ENCODE data around the gene VAMP2.

The VAMP2 gene, protein sequence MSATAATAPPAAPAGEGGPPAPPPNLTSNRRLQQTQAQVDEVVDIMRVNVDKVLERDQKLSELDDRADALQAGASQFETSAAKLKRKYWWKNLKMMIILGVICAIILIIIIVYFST
- total RNA-seq = 23.8 to 35.8 (median 32.2) reads per million in 4 experiments

- DNase-seq = peak; percentile 74
Observed at GRCh38 chr17:8162233-8162996, at the start of gene VAMP2. TSS of gene VAMP2 (minus strand) at chr17:8162948. CDS start at chr17:8162879, 69 bp downstream.

DNA sequence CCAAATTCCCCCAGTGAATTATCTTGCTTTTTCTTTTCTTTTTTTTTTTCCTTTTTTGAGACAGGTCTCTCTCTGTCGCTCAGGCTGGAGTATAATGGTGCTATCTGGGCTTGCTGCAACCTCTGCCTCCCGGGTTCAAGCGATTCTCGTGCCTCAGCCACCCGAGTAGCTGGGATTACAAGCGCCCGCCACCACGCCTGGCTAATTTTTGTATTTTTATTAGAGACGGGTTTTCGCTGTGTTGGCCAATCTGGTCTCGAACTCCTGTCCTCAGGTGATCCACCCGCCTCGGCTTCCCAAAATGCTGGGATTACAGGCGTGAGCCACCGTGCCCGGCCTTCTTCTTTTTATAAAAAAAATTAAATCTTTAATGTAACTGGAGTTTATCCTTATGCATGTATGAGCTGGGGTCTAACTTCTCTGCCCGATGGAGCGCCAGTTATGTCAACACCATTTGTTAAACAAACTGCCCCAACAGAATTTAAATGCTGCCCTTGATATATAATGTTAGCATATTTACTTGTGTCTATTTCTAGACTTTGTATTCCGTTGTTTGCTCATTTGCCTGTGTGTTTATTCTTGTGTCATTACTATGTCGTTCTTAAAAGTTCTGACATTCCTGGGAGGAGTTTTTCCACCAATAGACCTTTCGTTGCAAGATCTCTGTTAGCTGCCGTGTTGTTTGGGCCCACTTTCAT lies 48.2 kb upstream of the VAMP2 start:
- DNase-seq = no peak

DNA sequence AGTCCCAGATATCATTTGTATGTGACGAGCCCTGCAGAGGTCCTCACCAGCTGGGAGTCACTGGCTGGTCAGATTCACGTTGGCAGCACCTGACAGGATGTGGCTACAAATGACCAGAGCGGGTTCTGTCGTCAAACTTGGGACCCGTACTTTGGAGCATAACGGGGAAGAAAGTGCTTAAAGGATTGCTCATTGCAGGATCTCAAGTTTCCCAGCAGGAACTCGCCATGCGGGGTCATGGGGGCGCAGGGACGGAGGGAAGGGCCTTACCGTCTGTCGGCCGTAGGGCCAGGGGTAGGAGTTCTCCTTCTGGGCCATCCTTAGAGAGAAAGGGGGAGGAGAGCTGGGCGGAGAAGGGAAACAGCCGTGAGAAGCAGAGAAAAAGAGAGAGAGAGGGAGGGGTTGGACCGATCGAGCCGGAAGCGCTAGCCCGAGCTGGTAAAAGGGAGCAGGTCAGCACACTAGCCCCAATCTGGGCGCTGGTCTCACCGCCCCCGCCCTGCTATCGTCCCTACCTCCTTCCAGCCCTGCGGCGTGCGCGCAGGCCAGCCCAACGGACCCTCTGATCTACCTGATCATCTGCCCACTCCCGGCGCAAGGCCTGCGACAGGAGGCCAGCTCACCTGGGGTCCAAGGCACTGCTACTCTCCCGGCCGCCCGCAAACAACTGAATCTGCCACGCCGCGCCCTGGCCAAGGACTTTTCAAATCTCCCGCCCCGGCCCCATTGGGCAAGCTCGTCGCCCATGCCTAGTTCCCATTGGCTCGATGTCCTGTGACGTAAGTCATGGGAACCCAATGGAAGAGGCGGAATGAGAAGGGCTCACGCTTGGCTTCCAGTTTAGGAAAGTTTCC lies 47.4 kb upstream of the VAMP2 start, which contains the start of gene AURKB:
Gene AURKB, minus strand, starts transcription at position 669 of the 854 bp plus-strand sequence. Its CDS starts 351 bp downstream, at position 318.
- peak; percentile 91 for DNase-seq

GRCh38 chr17:8206536-8206935 lies 43.8 kb upstream of the VAMP2 start:
- DNase-seq = no peak

- no peak for DNase-seq
Observed at GRCh38 chr17:8204761-8205555, 42.2 kb upstream of the VAMP2 start.

DNA sequence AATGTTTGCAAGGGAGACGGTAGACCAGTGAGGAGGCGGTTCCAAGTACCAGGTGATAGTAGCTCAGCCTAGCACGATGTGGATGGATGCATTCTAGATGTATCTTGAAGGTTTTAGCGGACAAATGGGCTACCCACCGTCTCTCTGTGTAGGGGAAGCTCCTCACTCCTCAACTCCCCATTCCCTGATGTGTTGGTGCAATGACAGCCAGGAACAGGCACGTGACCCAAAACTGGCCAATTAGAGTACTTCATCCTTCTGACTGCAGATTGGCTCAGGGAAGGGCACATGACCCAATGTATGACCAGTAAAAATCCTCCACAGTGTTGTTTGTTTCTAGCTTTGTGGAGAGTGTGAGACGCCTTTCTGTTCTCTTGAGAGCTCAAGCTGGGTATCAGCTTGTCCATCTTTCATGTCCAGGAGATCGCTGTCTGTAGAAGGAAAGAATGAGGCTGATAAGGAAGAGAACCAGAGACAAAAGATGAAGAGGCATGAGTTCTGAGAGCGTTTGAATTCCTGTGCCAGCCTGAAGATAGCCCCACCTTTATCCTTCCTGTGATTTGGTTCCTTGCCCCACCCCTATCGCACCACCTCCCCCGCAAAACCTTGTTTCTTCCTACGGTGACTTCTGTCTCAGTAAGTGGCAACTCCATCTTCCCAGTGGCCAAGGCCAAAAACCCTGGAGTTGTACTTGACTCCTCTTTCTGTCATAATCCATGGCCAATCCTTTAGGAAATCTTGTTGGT lies 29.5 kb upstream of the VAMP2 start:
- peak; percentile 12 for DNase-seq

GRCh38 chr17:8190506-8190905 lies 27.8 kb upstream of the VAMP2 start:
- DNase-seq = no peak

- peak; percentile 91 for DNase-seq
Observed at GRCh38 chr17:8189711-8190477, 27.1 kb upstream of the VAMP2 start, which contains the start of gene BORCS6. TSS of gene BORCS6 (minus strand) at chr17:8190180. CDS start at chr17:8190140, 40 bp downstream.

DNA sequence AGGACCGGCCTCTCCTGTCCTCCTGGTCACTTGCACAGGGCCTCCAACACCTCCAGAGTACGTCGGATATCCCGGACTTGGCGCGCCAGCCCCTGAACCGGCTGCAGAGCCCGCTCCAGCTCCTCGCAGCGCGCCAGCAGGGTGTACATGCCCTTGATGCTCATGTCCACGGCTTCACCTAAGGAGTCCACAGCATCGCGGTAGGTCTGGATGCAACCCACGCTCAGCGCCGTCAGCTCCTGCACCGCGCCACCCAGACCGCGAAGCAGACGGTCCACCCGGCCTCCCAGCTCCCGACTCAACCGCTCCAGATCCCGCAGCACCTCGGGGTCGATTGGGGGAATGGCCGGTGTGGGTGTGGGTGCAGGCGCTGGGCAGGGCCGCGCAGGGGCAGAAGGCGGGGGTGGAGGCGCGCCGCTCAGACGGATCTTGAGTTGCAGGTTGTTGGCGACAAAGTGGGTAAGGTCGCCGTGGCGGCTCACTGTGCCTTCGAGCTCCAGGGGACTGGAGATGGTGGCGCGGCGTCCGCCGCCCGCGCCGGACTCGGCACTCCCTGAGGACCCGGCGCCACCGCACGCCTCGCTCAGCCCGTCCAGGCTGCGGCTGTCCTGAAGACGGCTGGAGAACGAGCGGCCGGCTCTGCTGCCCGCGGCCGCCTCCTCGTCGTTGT lies 26.4 kb upstream of the VAMP2 start:
- peak; percentile 20 for DNase-seq

GRCh38 chr17:8188263-8188839 lies 25.6 kb upstream of the VAMP2 start:
- DNase-seq = peak; percentile 11

DNA sequence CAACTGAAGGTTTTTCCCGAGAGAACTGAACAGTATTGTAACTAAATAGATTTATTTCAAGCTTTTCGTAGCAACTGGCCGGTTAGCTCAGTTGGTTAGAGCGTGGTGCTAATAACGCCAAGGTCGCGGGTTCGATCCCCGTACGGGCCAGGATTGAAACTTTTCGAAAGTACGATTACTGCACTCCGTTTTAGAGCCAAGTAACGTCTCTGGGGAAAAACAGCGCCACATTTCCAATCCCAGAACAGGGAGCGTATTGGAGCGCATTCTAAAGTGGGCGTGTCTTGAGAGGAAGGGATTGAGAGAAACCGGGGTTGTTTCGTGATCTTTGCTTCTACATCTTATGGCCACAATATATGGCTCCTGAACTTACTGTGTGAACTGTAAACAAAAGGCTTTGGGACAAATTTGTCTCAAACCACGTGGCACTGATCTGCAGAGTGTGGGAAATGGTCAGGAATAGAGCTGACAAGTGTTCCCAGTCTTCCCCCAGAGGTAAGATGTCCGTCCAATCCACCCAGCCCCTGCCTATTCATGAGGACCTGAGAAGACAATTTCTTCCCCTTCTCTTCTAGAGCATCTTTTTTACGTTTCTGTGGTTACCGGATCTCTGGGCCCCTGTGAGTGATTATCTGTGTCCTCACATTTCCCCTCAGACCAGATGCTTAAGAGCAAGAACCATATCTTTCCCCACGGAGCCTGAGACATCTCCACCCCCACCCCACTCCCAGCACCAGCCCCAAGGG lies 24.9 kb upstream of the VAMP2 start:
- DNase-seq = peak; percentile 87

- DNase-seq = peak; percentile 68
Observed at GRCh38 chr17:8186787-8187516, 24.2 kb upstream of the VAMP2 start.

DNA sequence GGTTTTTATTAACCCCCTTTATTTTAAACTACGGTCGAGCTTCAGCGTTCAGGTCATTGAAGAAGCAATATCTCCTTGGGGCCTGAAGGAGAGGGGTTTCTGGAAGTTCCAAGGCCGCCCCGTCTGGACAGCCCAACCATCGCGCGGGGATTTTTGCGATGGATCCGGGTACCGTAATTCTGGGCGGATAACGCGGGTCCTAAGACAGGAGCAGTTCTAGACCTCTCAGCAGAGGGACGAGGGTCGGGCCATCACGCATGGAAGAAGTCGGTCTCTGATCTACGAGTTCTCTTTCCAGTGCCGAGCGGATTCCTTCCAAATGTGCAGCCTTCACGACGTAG lies 23.7 kb upstream of the VAMP2 start:
- DNase-seq = no peak

- DNase-seq = peak; percentile 82
Observed at GRCh38 chr17:8185582-8186445, 23.1 kb upstream of the VAMP2 start.

- no peak for DNase-seq
Observed at GRCh38 chr17:8176998-8177731, 14.4 kb upstream of the VAMP2 start.
